ENCODE measurements around the gene KRTAP12-3. TPM values are rescaled to one million over a fixed set of nuclear protein-coding genes. Genes with fewer than 3 reads are reported as not detected.

The KRTAP12-3 gene
- total RNA-seq, 1 experiment from 2014 or later, result not detected

- BruUV-seq (replicated peaks), result no TSS peak
- no peak overlapping the region for H3K27ac ChIP-seq
- H3K4me3 ChIP-seq, result no peak overlapping the region
- no peaks in the 10 kb centered on the region for H3K9me2 ChIP-seq (ENCODE audit: insufficient read depth)
- no peaks in the 10 kb centered on the region for H3K9me3 ChIP-seq (ENCODE audit: insufficient read depth, low read depth)
- H4K20me1 ChIP-seq (ENCODE audit: insufficient read depth), result no peaks in the 10 kb centered on the region
- CTCF ChIA-PET, result no interaction called here
- intact Hi-C loops (cut with micrococcal nuclease; ENCODE audit: unreplicated experiment), result no loop called here
- no peak overlapping the region for H2AFZ ChIP-seq
- no peaks in the 10 kb centered on the region for H3K79me2 ChIP-seq (ENCODE audit: low read depth)
- TF ChIP-seq, protein P1, sequence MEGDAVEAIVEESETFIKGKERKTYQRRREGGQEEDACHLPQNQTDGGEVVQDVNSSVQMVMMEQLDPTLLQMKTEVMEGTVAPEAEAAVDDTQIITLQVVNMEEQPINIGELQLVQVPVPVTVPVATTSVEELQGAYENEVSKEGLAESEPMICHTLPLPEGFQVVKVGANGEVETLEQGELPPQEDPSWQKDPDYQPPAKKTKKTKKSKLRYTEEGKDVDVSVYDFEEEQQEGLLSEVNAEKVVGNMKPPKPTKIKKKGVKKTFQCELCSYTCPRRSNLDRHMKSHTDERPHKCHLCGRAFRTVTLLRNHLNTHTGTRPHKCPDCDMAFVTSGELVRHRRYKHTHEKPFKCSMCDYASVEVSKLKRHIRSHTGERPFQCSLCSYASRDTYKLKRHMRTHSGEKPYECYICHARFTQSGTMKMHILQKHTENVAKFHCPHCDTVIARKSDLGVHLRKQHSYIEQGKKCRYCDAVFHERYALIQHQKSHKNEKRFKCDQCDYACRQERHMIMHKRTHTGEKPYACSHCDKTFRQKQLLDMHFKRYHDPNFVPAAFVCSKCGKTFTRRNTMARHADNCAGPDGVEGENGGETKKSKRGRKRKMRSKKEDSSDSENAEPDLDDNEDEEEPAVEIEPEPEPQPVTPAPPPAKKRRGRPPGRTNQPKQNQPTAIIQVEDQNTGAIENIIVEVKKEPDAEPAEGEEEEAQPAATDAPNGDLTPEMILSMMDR (conservative IDR thresholded peaks at IDR 0.05), result no peak
- TF ChIP-seq EZH2 (IDR thresholded peaks at IDR 0.05; ENCODE audit: low read depth), result no peak
- POLR2A ChIA-PET (ENCODE audit: unreplicated experiment), result no interaction called here
- peaks cover 31% of the 10 kb centered on the region for H3K27me3 ChIP-seq (ENCODE audit: insufficient read depth, low read depth)
- DNase-seq, result no peak
- H3K36me3 ChIP-seq (ENCODE audit: low read depth), result no peaks in the 10 kb centered on the region
- no peaks in the 10 kb centered on the region for H3F3A ChIP-seq (ENCODE audit: insufficient read depth, low read depth)
- no peak overlapping the region for H3K4me2 ChIP-seq
- H3K4me1 ChIP-seq (replicated peaks; ENCODE audit: insufficient read depth), result no peaks in the 10 kb centered on the region
Measured at GRCh38 chr21:44628707-44629391, 28.9 kb upstream of the KRTAP12-3 start.

- Histone ChIP-seq H3K4me2 (no peak overlapping the region), H3K9me3 (ENCODE audit: insufficient read depth, low read depth) (no peaks in the 10 kb centered on the region), H3K4me1 (replicated peaks; ENCODE audit: insufficient read depth) (no peaks in the 10 kb centered on the region), H3K4me3 (no peak overlapping the region), H3F3A (ENCODE audit: insufficient read depth, low read depth) (no peaks in the 10 kb centered on the region), H3K9me2 (ENCODE audit: insufficient read depth) (no peaks in the 10 kb centered on the region), H4K20me1 (ENCODE audit: insufficient read depth) (no peaks in the 10 kb centered on the region), H3K79me2 (ENCODE audit: low read depth) (no peaks in the 10 kb centered on the region), H3K36me3 (ENCODE audit: low read depth) (no peaks in the 10 kb centered on the region), H3K27ac (no peak overlapping the region), H3K27me3 (ENCODE audit: insufficient read depth, low read depth) (peaks cover 38% of the 10 kb centered on the region), H2AFZ (no peak overlapping the region)
- no peak for TF ChIP-seq EZH2 (IDR thresholded peaks at IDR 0.05; ENCODE audit: low read depth)
- TF ChIP-seq, protein P1 (conservative IDR thresholded peaks at IDR 0.05), result no peak
- ChIA-PET POLR2A (ENCODE audit: unreplicated experiment) (no interaction called here), CTCF (no interaction called here)
- DNase-seq, result no peak
- no TSS peak for BruUV-seq (replicated peaks)
- intact Hi-C loops (cut with micrococcal nuclease; ENCODE audit: unreplicated experiment), result no loop called here
Measured at GRCh38 chr21:44630440-44630839, 27.3 kb upstream of the KRTAP12-3 start.

DNA sequence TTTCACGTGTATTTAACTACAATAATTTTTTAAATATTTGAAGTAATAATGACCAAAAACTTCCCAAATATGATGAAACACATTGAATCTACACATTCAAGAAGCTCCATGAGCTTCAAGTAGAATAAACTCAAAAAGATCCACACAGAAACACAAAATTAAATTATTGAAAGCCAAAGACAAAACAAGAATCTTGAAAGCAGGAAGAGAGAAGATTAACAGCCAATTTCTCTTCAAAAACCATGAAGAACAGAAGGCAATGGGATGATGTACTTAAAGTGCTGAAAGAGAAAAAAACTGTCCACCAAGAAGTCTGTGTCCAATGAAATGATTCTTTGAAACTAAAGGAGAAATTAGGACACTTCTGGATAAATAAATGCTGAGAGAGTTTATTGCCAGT is 25.7 kb upstream of the KRTAP12-3 start:
- TF ChIP-seq, protein P1 (conservative IDR thresholded peaks at IDR 0.05), result no peak
- TF ChIP-seq EZH2 (IDR thresholded peaks at IDR 0.05; ENCODE audit: low read depth), result no peak
- Histone ChIP-seq H3K4me2 (no peak overlapping the region), H3K9me3 (ENCODE audit: insufficient read depth, low read depth) (no peaks in the 10 kb centered on the region), H2AFZ (no peak overlapping the region), H3K4me1 (replicated peaks; ENCODE audit: insufficient read depth) (no peaks in the 10 kb centered on the region), H3K36me3 (ENCODE audit: low read depth) (no peaks in the 10 kb centered on the region), H3K27ac (no peak overlapping the region), H3K4me3 (no peak overlapping the region), H4K20me1 (ENCODE audit: insufficient read depth) (no peaks in the 10 kb centered on the region), H3K9me2 (ENCODE audit: insufficient read depth) (no peaks in the 10 kb centered on the region), H3F3A (ENCODE audit: insufficient read depth, low read depth) (no peaks in the 10 kb centered on the region), H3K79me2 (ENCODE audit: low read depth) (no peaks in the 10 kb centered on the region), H3K27me3 (ENCODE audit: insufficient read depth, low read depth) (peaks cover 47% of the 10 kb centered on the region)
- DNase-seq, result no peak
- CTCF ChIA-PET, result no interaction called here
- intact Hi-C loops (cut with micrococcal nuclease; ENCODE audit: unreplicated experiment), result no loop called here
- POLR2A ChIA-PET (ENCODE audit: unreplicated experiment), result no interaction called here
- BruUV-seq (replicated peaks), result no TSS peak

Data from PC-9 (cell line).